HTERT RPE-1 (cell line): ENCODE measurements around the gene PRPF18.

Source experiments
- in situ Hi-C: fragments of 300-500 bp; cut with MboI; formaldehyde crosslinking; loops from 4 replicates; pipeline ENCODE4 v1.14.3; 2020; ENCODE audit warnings: low sequenced_read_pairs

Gene PRPF18

DNA sequence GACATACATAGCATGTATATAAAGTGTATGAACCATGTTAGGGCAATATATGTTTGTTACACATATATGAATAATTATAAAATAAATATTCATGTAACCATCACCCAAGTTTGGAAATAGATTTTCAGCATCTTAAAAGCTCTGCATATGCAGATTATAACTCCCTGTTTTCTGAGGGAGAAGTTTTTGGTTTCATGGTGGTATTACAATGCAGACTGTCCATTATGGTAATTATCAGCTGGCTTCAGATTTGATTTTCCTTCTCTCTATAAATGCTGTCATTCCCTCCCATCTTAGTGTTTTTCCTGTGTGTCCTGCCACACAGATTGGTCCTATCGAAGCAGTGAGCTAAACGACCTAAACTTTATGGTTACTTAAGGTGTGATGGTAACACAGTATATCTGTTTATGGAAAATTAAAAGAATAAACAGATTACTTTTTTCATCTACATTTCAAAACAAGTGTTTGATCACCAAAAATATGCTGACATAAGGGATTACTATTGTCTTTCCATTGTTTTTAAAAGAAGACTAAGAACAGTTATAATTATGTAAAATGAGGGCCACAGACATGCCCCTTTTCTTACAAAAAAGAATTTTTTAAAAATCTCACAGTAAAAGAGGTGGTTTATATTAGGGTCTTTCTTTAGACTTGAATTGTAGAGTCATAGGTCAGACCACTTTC lies 17.7 kb downstream of the PRPF18 start:
- in situ Hi-C loops: no loop called here

DNA sequence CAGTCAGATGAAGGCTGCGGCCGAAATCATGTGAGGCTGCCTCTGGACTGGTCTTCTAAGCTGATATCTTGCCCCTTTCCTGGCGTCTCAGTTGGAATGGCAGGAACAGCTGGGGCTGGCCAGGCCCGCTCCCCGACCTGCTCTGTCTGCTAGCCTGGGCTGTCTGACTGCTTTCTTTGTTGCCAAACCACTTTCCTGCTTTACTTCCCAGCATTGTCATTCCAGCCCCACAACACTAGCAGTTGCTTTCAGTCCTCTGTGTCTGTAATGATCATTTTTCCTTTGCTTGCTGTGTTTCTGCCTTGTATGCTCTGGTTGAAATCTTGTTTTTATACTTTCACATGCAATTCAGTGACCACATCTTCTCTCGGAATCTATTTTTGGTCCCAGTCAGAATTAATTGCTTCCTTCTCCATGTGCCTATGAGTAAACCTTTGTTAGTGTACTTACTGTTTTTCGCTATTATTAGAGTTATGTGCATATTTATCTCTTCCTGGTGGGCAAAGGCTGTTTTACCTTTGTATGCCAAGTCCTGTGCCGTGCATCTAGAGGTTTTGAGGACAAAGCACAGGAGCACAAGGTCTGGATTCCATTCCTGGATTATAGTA lies 21.6 kb downstream of the PRPF18 start:
- in situ Hi-C loops: no loop called here

GRCh38 chr10:13612654-13613373 lies 26.0 kb downstream of the PRPF18 start:
- in situ Hi-C loops: no loop called here

DNA sequence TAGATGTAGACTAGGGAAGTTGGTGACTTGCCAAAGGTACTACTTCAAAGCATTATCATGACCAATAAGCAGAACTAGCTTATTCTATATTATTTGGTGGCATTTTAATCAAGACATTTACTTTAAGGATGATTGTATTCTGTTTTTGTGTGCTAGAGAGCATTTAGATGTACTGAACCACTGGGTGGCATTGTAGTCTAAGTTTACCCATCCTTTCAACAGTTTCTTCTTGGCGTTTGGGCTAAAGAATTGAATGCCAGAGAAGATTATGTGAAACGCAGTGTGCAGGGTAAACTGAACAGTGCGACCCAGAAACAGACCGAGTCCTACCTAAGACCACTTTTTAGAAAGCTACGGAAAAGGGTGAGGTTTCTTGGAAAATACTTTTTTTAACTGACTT lies 26.8 kb downstream of the PRPF18 start:
- in situ Hi-C loops: no loop called here

- in situ Hi-C loops: no loop called here
These were observed 28.0 kb downstream of the PRPF18 start for GRCh38 chr10:13614530-13615332.

DNA sequence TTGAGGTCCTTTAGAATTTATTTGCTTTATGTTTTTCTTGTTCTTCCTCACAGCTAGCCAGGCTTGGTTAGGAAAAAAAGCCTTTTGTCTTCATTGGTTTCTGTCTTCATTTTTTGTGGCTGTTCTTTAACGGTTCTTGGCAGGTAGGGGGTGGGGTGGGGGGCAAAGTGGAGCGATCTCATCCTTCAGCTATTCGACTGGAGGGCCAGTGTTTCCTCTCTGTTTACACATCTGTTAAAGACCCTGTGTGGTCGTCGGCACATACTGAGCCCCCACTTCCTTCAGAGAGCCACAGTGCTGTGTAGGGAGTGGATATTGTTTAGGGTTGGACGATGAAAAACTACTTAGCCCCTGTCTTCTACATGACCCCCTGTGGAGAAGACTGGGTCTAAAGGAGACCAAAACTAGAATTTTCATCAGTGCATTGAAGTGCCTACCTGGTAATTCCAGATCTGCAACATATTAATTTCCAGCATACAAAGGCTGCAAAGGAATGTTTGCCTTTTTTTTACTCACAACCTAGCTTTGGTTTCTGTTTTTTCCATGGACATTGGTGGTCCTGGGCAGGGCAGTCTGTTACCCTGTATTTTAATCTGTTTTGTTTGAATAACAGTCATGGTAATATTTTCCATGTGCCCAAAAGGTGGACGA lies 29.0 kb downstream of the PRPF18 start:
- in situ Hi-C loops: no loop called here

- in situ Hi-C loops: no loop called here
These were observed 30.4 kb downstream of the PRPF18 start for GRCh38 chr10:13617116-13617515.

- in situ Hi-C loops: no loop called here
These were observed 35.2 kb downstream of the PRPF18 start for GRCh38 chr10:13621931-13622330.

DNA sequence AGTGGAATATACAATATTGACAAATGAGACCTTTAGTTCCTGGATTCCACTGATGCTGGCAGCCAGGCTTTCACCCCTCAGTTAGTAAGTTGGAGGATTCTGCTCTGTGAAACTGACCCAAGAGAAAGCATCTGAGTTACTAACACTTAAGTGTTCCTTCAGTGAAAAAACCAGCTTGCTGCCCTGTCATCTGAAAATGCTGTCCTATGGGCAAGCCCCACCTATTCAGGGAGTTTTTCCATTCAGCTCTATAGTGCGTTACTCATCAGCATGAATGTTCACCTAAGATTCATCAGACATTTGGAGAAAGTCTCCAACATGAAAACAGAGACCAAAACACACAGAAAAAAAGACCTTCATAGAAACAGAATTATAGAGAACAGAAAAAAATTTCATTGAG lies 37.9 kb downstream of the PRPF18 start:
- in situ Hi-C loops: no loop called here

DNA sequence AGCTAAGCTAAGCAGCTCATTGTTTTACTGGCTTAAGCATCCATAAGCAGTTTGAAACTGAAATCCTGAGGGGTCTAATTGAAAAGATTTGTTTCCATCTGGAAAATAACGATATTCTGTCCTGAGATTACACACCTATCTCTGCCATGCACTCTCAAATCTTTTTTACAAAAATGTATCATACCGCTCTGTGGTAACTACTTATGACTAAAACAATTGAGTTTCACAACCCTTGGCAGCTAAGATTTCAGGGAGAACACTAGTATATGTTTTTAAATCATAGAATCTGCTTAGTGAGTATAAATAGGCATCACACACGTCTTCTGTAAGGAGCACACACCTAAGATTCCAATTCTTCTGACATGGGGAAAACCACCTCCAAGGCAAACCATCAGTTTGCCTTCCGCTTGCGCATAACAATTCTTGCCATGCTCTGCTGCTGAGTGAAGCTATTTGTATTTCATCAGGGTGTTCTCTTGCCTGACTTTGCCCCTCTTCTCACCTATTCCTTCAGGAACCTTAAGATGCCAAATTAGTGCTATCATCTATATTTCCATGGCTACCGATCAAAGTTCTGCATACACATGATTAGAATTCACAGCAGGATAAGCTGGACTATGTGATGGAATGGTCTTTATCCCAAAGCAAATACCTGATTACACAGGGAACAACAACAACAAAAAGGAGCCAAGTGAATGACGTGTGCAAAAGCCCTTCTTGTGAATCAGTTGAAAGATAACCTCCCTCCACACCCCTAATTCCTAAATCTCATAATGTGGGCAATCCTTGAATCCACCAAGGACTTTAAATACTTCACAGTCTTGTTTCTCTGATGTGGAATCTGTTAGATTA lies 40.9 kb downstream of the PRPF18 start:
- in situ Hi-C loops: no loop called here

GRCh38 chr10:13628661-13629060 lies 41.9 kb downstream of the PRPF18 start:
- in situ Hi-C loops: no loop called here

GRCh38 chr10:13629116-13629515 lies 42.4 kb downstream of the PRPF18 start:
- in situ Hi-C loops: no loop called here

DNA sequence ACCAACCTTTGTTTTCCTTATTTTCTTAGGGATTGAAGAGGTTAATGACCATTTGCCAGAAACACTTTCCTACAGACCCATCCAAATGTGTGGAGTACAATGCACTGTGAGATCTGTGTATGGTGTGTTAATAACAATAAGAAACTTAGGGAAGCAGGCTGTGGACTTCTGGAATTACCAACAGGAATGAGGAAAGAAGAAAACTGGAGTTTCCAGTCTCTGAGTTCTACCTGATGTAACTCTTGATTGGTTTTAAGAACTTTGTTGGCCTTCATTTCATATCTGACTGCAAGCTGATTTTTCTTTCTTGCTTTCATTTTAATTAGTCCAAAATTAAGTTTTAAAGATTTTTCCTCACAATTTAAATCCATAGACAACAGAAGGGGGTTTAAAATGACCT lies 43.5 kb downstream of the PRPF18 start:
- in situ Hi-C loops: no loop called here

DNA sequence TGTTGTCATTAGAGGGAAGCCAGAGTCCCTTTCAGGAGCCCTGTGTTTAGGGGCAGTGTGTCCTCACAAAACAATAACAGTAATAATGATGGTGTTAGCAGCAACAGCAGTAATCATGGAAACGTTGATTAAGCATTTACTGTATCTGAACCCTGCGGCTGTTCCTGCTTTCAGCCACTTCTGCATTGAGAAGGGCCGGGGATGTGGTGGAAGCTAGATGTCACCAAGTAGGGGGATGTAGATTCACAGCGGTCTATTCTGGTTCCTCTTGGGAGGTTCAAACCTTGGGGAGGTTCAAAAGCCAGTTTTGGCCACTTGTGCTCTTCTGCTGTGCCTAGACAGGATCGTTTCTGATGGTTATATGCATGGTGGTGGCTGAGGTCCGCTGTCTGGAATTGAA lies 44.8 kb downstream of the PRPF18 start:
- in situ Hi-C loops: no loop called here

GRCh38 chr10:13632440-13632839 lies 45.7 kb downstream of the PRPF18 start:
- in situ Hi-C loops: no loop called here

DNA sequence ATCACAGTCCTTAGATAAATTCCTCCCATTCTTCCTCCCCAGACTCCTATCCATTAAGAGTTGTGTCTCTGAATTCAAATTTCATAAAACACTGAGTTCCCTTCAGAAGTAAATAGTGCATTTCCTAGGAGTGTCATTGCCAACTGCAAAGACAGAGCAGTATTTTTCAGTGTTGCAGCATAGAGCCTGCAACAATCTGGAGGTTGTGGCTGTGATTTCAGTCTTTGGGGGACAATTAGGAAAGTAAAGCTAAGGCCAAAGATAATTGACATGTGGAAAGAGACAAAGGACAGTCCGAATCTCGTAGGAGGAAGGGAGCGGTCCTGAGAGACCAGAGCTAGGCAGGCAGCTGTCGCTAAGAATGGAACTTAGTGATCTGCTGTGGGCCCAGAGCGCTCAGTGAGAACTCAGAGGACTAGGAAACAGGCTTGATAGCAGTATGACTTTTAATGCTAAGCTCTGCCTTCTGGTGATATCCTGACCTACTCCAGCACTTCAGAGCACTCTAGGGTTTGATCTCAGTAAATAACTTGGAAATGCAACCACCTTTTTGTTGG lies 46.2 kb downstream of the PRPF18 start:
- in situ Hi-C loops: no loop called here

GRCh38 chr10:13633689-13634088 lies 46.9 kb downstream of the PRPF18 start:
- in situ Hi-C loops: no loop called here

DNA sequence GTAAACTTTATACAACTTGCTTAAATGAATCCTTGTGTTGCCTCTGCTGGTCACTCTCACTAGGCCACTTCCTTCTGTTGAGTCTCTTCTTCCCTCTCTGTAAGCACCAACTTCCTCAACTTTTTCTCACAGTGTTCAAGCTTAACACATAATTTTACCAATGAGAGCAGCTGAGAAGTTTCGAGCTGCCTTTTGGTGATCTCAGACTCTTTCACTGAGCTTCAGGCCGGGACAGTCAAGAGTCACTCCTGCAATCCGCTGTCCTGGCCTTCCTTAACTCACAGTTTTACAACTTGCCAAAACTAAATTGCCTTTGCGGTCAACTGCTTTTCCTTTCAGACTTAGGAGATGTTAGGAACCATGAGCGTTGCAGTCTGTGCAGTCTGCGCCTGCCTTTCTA lies 47.4 kb downstream of the PRPF18 start:
- in situ Hi-C loops: no loop called here

DNA sequence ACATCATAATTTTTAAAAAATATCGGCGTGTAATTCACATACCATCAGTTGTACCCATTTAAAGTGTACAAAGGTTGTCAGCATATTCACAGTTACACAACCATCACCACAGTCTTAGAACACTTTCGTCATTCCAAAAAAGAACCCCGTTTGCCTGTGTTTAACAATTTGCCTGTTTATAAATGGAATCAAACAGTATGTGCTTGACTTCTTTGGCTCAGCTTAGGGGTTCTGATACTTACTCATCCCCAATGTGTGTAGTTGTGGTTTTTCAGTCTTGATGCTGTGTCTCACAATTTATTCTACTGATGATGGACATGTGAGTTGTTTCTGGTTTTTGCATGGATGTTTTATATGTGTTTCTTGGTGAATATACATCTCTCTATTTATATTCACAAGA lies 50.0 kb downstream of the PRPF18 start:
- in situ Hi-C loops: no loop called here
